ENCODE data around the gene NEDD1. TPM values are rescaled to one million over a fixed set of nuclear protein-coding genes. Genes with fewer than 3 reads are reported as not detected.

The NEDD1 gene
- total RNA-seq, 4 donors from 2014 or later: 7.1 to 20.6 (median 10.5) TPM

GRCh38 chr12:97003276-97003675, 96.2 kb downstream of the NEDD1 start:
- Histone ChIP-seq H3K27me3 (no peaks in the 10 kb centered on the region), H3K4me1 (no peaks in the 10 kb centered on the region), H3K27ac (no peak overlapping the region), H3K4me3 (no peak overlapping the region), H3K9me3 (no peaks in the 10 kb centered on the region), H3K36me3 (no peaks in the 10 kb centered on the region)
- no peak for DNase-seq
- TF ChIP-seq POLR2A (IDR thresholded peaks at IDR 0.05): no peak
- TF ChIP-seq CTCF (IDR thresholded peaks at IDR 0.05): no peak

Small RNAs within 50 kb of the gene (small RNA-seq; reads per million reads assigned to genes)
- 0 reads per million in 2 donors for gene RF00019

Measured in Peyer's patch (tissue), 4 donors.